ENCODE measurements around the gene PSME2. TPM values are rescaled to one million over a fixed set of nuclear protein-coding genes. Genes with fewer than 3 reads are reported as not detected.

The PSME2 gene
- total and polyA plus RNA-seq, 2 of the 13 experiments (the other 11 are each of a cell fraction or from before 2014, with no cell fraction given) = 332 to 716 TPM

DNA sequence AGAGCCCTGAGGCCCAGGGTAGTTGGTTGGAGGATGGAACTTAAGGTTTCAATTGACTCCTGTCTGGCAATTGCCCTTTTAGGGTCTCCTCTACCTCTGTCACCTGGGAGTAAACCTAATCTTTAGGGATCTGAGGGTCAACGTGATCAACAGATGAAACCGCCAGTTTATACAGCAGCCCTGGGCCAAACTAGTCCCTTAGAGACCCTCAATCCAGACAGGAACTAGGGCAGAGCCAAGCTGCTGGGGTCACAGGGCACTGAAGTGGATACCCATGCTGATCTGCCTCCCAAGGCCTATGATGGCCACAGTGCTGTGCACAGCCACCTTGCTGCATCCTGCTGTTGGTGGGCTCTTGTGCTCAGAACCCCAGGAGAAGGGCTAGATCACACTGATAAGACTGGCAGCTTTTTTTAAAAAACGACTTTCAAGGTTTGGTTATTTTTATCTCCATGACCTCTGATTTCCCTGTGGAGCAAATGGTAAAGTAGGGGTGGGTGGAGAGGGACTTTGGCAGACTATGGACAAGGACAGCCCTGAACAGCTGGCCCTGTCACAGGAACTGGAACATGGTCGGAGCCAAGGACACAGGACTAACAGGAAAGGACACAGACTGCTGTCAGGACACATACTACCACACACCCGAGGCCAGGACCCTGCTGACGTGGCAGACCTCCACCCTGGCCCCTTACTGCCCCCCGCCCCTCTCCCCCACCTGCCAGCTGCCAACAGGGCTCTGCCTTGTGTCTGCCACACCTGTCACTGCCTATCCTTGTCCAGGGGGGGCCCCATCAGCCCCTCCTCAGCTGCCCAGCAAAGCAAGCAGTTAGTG lies 15.5 kb downstream of the PSME2 start (continued):
- TF ChIP-seq, protein P1, sequence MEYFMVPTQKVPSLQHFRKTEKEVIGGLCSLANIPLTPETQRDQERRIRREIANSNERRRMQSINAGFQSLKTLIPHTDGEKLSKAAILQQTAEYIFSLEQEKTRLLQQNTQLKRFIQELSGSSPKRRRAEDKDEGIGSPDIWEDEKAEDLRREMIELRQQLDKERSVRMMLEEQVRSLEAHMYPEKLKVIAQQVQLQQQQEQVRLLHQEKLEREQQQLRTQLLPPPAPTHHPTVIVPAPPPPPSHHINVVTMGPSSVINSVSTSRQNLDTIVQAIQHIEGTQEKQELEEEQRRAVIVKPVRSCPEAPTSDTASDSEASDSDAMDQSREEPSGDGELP (IDR thresholded peaks at IDR 0.05; ENCODE audit: borderline replicate concordance, low read depth) = peak; percentile 98
- TF ChIP-seq GTF3A (CRISPR knock-in tag; conservative IDR thresholded peaks at IDR 0.05) (no peak), ZNF207 (IDR thresholded peaks at IDR 0.05; ENCODE audit: borderline replicate concordance) (no peak), IKZF4 (CRISPR knock-in tag; IDR thresholded peaks at IDR 0.05; ENCODE audit: borderline replicate concordance, low read depth, not compliant biosample characterization) (no peak), TAF15 (IDR thresholded peaks at IDR 0.05; ENCODE audit: low read depth, low read length, poor library complexity, severe bottlenecking) (no peak), BCL6 (CRISPR knock-in tag; IDR thresholded peaks at IDR 0.05) (peak; percentile 47; the same call in 1 of the 2 replicates), MXI1 (IDR thresholded peaks at IDR 0.05; ENCODE audit: borderline replicate concordance, low read depth, low read length) (peak; percentile 60; the same call in 1 of the 3 replicates), SOX5 (CRISPR knock-in tag; IDR thresholded peaks at IDR 0.05; ENCODE audit: borderline replicate concordance) (peak; percentile 49; the same call in 1 of the 2 replicates), MEF2D (CRISPR knock-in tag; IDR thresholded peaks at IDR 0.05) (peak; percentile 99), ASH2L (IDR thresholded peaks at IDR 0.05; ENCODE audit: insufficient read length, low read depth, low read length) (peak; percentile 32)
- TF ChIP-seq, protein P2, sequence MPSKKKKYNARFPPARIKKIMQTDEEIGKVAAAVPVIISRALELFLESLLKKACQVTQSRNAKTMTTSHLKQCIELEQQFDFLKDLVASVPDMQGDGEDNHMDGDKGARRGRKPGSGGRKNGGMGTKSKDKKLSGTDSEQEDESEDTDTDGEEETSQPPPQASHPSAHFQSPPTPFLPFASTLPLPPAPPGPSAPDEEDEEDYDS (CRISPR knock-in tag; IDR thresholded peaks at IDR 0.05) = 0 out of 2 replicates have a peak, but pooled peaks have one; percentile 51
- TF ChIP-seq, protein P3, sequence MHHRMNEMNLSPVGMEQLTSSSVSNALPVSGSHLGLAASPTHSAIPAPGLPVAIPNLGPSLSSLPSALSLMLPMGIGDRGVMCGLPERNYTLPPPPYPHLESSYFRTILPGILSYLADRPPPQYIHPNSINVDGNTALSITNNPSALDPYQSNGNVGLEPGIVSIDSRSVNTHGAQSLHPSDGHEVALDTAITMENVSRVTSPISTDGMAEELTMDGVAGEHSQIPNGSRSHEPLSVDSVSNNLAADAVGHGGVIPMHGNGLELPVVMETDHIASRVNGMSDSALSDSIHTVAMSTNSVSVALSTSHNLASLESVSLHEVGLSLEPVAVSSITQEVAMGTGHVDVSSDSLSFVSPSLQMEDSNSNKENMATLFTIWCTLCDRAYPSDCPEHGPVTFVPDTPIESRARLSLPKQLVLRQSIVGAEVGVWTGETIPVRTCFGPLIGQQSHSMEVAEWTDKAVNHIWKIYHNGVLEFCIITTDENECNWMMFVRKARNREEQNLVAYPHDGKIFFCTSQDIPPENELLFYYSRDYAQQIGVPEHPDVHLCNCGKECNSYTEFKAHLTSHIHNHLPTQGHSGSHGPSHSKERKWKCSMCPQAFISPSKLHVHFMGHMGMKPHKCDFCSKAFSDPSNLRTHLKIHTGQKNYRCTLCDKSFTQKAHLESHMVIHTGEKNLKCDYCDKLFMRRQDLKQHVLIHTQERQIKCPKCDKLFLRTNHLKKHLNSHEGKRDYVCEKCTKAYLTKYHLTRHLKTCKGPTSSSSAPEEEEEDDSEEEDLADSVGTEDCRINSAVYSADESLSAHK (CRISPR knock-in tag; IDR thresholded peaks at IDR 0.05; ENCODE audit: borderline replicate concordance) = no peak
- TF ChIP-seq, protein P4, sequence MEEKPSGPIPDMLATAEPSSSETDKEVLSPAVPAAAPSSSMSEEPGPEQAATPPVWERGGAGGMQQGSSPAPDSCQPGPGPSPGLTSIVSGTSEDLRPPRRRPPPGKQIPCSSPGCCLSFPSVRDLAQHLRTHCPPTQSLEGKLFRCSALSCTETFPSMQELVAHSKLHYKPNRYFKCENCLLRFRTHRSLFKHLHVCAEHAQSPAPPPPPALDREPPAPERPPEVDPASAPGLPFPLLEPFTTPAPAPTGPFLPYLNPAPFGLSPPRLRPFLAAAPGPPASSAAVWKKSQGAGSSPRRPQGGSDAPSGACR (CRISPR knock-in tag; IDR thresholded peaks at IDR 0.05) = peak; percentile 86; the same call in 1 of the 2 replicates
- TF ChIP-seq, protein P5, sequence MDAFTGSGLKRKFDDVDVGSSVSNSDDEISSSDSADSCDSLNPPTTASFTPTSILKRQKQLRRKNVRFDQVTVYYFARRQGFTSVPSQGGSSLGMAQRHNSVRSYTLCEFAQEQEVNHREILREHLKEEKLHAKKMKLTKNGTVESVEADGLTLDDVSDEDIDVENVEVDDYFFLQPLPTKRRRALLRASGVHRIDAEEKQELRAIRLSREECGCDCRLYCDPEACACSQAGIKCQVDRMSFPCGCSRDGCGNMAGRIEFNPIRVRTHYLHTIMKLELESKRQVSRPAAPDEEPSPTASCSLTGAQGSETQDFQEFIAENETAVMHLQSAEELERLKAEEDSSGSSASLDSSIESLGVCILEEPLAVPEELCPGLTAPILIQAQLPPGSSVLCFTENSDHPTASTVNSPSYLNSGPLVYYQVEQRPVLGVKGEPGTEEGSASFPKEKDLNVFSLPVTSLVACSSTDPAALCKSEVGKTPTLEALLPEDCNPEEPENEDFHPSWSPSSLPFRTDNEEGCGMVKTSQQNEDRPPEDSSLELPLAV (CRISPR knock-in tag; conservative IDR thresholded peaks at IDR 0.05; ENCODE audit: low read depth) = no peak
